Measurements from ENCODE around the gene CBLC. TPM values are rescaled to one million over a fixed set of nuclear protein-coding genes. Genes with fewer than 3 reads are reported as not detected.

The CBLC gene
- total RNA-seq, 1 donor from 2014 or later = not detected

- no peak for TF ChIP-seq CTCF (IDR thresholded peaks at IDR 0.05)
- Mint-ChIP-seq H3K27ac (peak overlapping the region; percentile 96), H3K4me3 (peak overlapping the region; percentile 95), H3K9me3 (no peaks in the 10 kb centered on the region), H3K4me1 (peaks cover 68% of the 10 kb centered on the region), H3K27me3 (no peaks in the 10 kb centered on the region), H3K36me3 (ENCODE audit: low read depth) (peaks cover 77% of the 10 kb centered on the region)
- intact Hi-C loops (cut with micrococcal nuclease) = loop anchor here (1.0 to 10.0 kb wide), 10 partner anchors 17 to 892 kb away; partner anchors contain the start of genes BLOC1S3, GEMIN7, OPA3 and PPP1R37
- POLR2A ChIA-PET = interaction anchor here (0.6 to 10.5 kb wide), 14 partner anchors 10 to 411 kb away, joined by 3 to 283 read pairs (median 6); partner anchors contain the start of genes CLPTM1 and TOMM40
- DNase-seq = peak; percentile 87
- peak; percentile 76 for ATAC-seq (ENCODE audit: low read depth)
- CTCF ChIA-PET = interaction anchor here (1.0 to 3.5 kb wide), 4 partner anchors 9 to 29 kb away, joined by 3 to 35 read pairs (median 16); no protein-coding TSS in a partner anchor
Observed at GRCh38 chr19:44752816-44753625, 24.7 kb upstream of the CBLC start.

GRCh38 chr19:44753626-44753931 is 24.1 kb upstream of the CBLC start:
- H3K36me3 Mint-ChIP-seq (ENCODE audit: low read depth) = peaks cover 80% of the 10 kb centered on the region
- DNase-seq (no peak), ATAC-seq (ENCODE audit: low read depth) (no peak)
- no peaks in the 10 kb centered on the region for H3K9me3 Mint-ChIP-seq
- CTCF ChIA-PET = interaction anchor here (0.9 to 3.5 kb wide), 6 partner anchors 9 to 31 kb away, joined by 3 to 35 read pairs (median 4); no protein-coding TSS in a partner anchor
- intact Hi-C loops (cut with micrococcal nuclease) = loop anchor here (1.0 to 10.0 kb wide), 10 partner anchors 17 to 891 kb away; partner anchors contain the start of genes BLOC1S3, GEMIN7, OPA3 and PPP1R37
- peak overlapping the region; percentile 95 for H3K4me3 Mint-ChIP-seq
- POLR2A ChIA-PET = interaction anchor here (0.6 to 10.5 kb wide), 17 partner anchors 10 to 542 kb away, joined by 3 to 283 read pairs (median 5); partner anchors contain the start of genes CLPTM1 and TOMM40
- no peak for TF ChIP-seq CTCF (IDR thresholded peaks at IDR 0.05)
- H3K27ac Mint-ChIP-seq = peak overlapping the region; percentile 96
- no peaks in the 10 kb centered on the region for H3K27me3 Mint-ChIP-seq
- H3K4me1 Mint-ChIP-seq = peaks cover 66% of the 10 kb centered on the region

DNA sequence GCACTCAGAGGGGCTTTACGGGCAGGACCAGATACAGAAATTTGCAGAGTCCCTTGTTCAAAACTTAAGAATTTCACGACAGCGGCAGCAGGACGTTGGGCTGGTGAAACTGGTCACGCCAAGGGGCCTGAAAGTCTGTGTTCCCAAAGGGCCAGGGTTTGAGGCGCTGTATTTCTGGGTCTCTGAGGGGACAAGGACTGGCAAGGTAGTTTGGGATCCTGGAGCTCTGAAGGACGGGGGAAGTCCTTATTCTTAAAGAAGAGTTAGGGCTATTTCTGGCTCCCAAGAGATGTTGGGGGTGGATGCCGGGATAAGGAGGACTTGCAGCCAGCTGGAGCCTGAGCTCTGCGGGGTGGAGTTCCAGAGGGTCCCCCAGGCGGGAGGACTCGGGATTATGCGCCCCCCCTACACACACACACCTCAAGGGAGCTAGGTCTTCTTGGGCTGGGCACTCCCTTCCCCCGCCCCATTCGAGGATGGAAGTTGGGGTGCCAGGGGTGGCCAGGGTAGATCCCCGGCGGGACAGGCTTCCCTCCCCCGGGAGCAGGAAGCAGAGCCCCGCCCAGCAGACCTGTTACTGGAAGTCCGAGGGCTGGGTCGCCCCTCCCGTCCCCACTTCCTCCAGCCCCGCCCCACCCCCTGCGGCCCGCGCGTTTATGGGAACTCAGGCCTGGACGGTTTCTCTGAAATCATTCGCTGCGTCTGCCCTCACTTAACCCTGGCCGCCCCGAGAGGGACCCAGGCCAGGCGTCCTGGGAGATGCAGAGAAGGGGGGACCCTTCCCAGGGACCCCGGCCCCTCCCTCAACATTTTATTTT is 23.5 kb upstream of the CBLC start:
- H3K4me1 Mint-ChIP-seq = peaks cover 66% of the 10 kb centered on the region
- peak; percentile 19 for ATAC-seq (ENCODE audit: low read depth)
- peak; percentile 59 for DNase-seq
- no peak for TF ChIP-seq CTCF (IDR thresholded peaks at IDR 0.05)
- H3K4me3 Mint-ChIP-seq = peak overlapping the region; percentile 95
- H3K36me3 Mint-ChIP-seq (ENCODE audit: low read depth) = peaks cover 83% of the 10 kb centered on the region
- CTCF ChIA-PET = interaction anchor here (0.9 to 3.5 kb wide), 7 partner anchors 8 to 31 kb away, joined by 3 to 35 read pairs (median 4); no protein-coding TSS in a partner anchor
- H3K9me3 Mint-ChIP-seq = no peaks in the 10 kb centered on the region
- peak overlapping the region; percentile 96 for H3K27ac Mint-ChIP-seq
- H3K27me3 Mint-ChIP-seq = no peaks in the 10 kb centered on the region
- POLR2A ChIA-PET = interaction anchor here (0.6 to 10.5 kb wide), 13 partner anchors 11 to 542 kb away, joined by 3 to 283 read pairs (median 4); partner anchors contain the start of gene TOMM40
- intact Hi-C loops (cut with micrococcal nuclease) = loop anchor here (1.0 to 10.0 kb wide), 10 partner anchors 16 to 891 kb away; partner anchors contain the start of genes BLOC1S3, GEMIN7, OPA3 and PPP1R37

GRCh38 chr19:44754750-44755080 is 23.0 kb upstream of the CBLC start:
- Mint-ChIP-seq H3K4me3 (peak overlapping the region; percentile 95), H3K36me3 (ENCODE audit: low read depth) (peaks cover 81% of the 10 kb centered on the region), H3K27me3 (no peaks in the 10 kb centered on the region), H3K4me1 (peaks cover 62% of the 10 kb centered on the region), H3K27ac (peak overlapping the region; percentile 88), H3K9me3 (no peaks in the 10 kb centered on the region)
- no peak for DNase-seq
- intact Hi-C loops (cut with micrococcal nuclease) = loop anchor here (5.0 to 10.0 kb wide), 6 partner anchors 248 to 890 kb away; partner anchors contain the start of genes BLOC1S3, GEMIN7, PPP1R37 and RELB
- ATAC-seq (ENCODE audit: low read depth) = no peak
- no peak for TF ChIP-seq CTCF (IDR thresholded peaks at IDR 0.05)
- ChIA-PET POLR2A (interaction anchor here (1.0 to 10.5 kb wide), 5 partner anchors 12 to 247 kb away, joined by 6 to 283 read pairs (median 23); no protein-coding TSS in a partner anchor), CTCF (interaction anchor here (1.5 to 3.5 kb wide), 3 partner anchors 13 to 31 kb away, joined by 6 to 35 read pairs (median 29); no protein-coding TSS in a partner anchor)

All from activated B cell treated with CpG ODN at 0.5 μM for 24 hours (primary cell).